Measurements from ENCODE around the gene CBFB.
"Not testable (repeated sequence)": the region's sequence is repeated elsewhere in the genome, so short reads cannot be mapped to it uniquely, and the experiment has no call there.

The CBFB gene

DNA sequence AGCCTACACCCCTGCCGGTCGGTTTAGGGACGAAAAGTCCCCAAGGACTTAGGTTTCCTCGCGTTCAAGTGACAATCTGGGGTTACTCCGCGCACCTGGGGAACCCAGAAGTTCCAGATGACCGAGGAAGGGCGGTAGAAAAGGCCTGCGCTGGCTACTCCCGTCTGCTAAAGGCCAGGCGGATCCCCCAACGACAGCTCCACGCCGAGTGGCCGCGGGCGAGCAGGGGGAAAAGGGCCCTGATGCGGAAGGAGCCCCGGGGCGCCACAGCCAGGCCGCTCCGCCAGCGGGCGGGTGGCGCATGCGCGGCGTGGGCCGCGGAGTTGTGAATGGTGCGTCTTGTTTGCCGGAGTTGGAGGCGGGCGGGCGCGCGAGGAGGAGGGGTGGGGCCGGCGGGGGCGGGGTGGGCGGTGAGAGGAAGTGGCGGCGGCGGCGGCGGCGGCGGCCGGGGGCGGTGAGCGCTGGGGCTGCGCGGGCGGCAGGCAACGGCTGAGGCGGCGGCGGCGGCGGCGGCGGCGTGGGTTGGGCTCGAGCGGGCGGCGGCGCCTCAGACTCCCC lies at the start of gene CBFB:
Gene CBFB (plus strand): TSS at position 454 of the 558 bp plus-strand sequence. CDS start 259 bp downstream, outside the sequence.
- peak; percentile 95 for DNase-seq

DNA sequence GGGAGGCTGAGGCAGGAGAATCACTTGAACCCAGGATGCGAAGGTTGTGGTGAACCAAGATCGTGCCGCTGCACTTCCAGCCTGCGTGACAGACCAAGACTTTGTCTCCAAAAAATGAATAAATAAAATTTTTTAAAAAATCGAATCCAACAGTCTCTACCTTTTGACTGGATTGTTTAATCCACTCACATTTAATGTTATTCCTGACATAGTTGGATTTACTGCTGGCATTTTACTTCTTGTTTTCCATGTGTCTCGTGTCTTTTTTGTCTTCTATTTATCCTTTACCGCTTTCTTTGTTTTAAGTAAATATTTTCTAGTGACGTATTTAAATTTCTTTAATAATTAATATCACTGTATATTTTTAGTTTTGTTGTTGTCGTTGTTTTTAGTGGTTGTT lies 45.9 kb upstream of the CBFB start:
- DNase-seq, result no peak

DNA sequence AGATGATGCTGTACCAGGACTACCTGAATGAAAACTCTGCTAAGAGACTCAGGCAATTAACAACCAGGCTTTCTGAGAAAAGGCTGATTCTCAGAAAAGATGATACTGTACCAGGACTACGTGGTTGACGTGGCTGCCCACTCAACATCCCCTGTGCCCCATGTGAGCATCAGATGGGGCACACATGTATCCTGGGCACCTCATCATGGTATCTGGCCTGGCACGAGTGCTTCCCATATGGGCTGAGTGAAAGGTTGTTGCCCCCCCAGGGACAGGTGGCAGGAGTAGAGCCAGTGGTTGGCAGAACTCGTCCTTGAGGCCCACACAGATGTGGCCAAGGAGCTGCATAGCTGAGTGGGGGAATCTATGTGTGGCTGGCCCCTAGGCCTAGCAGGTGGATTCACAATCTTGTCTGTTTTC lies 44.0 kb upstream of the CBFB start:
- DNase-seq, result peak; percentile 53

DNA sequence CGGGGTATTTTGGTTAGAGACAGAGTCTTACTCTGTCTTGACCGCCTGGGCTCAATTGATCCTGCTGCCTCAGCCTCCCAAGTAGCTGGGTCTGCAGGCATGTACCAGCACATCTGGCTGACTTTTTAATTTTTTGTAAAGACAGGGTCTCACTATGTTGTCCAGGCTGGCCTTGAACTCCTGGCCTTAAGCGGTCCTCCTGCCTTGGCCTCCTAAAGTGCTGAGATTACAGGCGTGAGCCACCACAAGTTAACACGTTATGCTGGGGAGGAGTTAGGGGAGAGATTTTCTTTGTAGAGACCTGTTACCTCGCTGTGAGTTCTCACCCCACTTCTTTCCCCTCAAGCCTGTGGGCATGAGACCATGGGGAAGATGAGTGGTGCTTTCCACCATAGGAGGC lies 42.4 kb upstream of the CBFB start:
- no peak for DNase-seq

DNA sequence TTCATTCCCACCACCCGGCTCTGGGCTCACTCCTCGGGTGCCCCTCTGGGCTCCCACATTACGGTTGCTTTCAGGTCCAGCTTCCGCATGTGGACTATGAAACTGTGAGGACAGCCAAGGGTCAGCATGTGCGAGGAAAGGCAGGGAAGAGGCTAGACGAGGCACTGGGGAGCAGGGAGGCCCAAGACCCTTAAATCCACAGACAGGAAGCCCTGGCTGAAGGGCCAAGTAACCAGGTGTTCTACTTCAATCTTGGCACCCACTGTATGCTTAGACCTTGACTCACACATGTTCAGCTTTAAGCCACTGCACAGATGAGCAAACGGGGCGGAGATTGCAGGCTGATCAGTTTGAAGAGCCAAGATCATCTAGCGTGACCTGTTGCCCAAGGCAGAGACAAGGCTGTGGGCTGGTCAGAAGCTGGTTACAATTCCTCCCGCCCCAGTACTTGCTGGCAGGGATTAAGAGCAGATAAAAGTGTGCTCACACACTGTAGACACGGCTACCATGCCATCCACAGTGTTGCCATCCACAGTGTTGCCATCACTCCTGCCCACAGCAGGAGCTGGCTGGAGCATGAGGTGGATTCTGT lies 40.7 kb upstream of the CBFB start, which contains the start of gene CES4A:
Gene CES4A (plus strand): TSS at position 393 of the 592 bp plus-strand sequence. CDS start 184 bp downstream, at position 577.
- no peak for DNase-seq

DNA sequence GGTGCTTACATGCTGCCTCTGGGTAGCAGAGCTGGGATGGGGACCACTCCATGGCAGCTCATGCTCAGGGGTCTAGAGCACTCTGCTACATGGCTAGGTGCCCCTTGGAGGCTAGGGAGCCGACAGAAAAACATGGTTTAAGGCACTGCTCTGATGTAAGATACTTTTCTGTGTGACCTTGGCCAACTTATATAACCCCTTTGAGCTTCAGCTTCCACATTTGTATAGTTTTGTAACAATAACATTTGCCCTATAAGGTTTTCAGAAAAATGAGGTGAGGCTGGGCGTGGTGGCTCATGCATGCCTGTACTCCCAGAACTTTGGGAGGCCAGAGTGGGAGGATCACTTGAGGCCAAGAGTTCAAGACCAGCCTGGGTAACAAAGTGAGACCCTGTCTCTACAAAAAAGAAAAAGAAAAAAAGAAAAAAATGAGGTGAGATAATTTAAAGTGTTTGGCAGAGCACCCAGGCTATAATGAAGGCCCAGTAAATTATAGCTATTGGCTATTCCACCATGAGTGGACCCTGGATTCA lies 37.3 kb upstream of the CBFB start:
- no peak for DNase-seq

DNA sequence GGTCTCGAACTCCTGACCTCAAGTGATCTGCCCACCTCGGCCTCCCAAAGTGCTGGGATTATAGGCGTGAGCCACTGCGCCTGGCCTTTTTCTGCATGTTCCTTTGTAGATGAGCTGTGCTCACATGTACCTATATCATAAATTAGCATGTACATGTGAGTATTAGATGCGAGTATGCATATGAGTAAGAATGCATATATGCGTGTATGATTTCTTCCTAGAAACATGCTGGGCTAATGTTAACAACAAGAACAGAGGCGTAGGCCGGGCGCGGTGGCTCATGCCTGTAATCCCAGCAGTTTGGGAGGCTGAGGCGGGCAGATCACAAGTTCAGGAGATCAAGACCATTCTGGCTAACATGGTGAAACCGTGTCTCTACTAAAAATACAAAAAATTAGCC lies 35.4 kb upstream of the CBFB start:
- DNase-seq, result not testable (repeated sequence)

DNA sequence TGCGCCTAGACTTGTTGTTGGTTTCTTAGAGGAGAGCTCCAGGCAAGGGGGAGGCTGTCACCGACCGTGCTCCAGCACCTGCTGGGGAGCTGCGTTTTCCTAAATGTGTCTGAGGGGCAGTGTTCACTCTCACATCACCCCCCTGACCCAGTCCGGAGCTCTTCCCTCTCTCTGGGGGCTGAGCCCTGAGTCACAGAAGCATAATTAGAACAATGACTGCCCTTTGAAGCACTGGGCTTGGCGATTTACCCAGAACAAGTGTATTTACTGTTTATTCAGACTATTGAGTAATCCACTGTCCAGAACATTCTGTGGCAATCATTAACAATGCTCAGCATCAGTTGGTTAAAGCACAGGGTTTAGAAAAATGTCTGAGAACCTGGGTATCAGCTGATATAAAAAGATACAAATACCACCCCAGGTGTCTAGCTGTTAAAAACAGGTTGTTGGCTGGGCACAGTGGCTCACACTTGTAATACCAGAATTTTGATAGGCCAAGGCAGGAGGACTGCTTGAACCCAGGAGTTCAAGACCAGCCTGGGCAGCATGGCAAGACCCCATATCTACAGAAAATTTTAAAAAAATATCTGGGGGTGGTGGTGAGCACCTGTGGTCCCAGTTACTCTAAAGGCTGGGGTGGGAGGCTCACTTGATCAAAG lies 32.5 kb upstream of the CBFB start:
- no peak for DNase-seq

DNA sequence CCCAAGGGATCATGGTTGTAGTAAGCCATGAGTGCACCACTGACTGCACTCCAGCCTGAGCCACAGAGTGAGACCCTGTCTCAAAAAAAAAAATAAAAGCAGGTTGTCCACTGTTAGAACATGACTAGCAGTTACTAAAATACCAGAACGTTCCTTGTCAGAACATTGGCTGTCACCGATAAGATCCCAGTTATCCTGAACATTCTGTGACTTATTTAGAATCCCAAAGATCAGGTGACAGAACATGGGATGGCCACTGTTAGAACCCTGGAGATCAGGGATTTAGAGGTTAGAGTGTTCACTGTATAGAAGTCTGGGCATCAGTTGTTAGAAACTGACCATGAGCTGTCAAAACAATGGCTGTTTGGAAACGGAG lies 32.0 kb upstream of the CBFB start:
- DNase-seq, result no peak

DNA sequence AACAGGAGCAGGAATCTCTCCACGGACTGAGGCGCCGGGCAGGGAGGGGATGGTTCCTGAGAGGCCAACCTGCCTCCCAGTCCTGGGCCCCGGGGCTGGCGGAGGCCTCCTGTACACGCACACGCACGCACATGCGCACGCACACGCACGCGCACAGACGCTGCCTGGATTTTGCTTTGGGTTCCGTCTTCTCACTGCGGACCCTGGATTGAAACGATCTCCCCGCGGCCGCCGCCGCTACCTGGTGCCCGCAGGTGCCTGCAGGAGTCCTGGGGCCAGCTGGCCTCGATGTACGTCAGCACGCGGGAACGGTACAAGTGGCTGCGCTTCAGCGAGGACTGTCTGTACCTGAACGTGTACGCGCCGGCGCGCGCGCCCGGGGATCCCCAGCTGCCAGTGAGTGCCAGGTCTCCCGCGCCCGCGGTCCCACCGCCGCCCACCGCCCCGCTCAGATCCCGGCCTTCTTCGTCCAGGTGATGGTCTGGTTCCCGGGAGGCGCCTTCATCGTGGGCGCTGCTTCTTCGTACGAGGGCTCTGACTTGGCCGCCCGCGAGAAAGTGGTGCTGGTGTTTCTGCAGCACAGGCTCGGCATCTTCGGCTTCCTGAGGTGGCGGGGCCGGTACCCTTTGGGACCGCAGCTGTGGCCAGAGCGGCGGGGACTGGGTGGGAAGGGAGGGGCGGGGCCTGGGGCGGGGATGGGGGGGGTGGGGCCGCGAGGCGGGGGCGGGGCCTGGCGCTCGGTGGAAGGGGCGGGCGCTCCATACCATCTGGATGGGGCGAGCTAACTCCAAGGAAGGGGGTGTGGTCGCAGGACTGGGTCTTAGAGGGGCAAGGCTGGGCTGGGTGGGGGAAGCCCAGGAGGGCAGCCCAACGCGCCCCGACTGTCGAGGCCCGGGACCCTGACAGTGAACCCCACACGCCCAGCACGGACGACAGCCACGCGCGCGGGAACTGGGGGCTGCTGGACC lies 28.3 kb upstream of the CBFB start:
- DNase-seq, result peak; percentile 67

DNA sequence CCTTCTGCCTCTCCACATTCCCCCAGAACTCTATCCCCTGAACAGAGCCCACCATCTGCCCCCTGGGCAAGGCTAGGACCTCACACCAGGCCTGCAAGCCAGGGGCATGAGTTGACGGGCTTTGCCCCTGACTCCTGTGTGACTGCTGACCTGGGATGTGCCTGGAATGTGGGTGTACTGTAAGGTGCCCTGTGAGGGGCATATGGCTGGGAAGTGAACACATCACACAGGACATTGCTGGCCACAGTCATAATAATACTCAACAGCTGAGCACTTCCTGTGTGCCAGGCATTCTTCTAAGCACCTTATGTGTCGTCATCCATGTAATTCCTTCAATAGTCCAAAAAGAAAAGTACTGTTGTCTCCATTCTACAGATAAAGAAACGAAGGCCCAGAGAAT lies 27.2 kb upstream of the CBFB start:
- no peak for DNase-seq

DNA sequence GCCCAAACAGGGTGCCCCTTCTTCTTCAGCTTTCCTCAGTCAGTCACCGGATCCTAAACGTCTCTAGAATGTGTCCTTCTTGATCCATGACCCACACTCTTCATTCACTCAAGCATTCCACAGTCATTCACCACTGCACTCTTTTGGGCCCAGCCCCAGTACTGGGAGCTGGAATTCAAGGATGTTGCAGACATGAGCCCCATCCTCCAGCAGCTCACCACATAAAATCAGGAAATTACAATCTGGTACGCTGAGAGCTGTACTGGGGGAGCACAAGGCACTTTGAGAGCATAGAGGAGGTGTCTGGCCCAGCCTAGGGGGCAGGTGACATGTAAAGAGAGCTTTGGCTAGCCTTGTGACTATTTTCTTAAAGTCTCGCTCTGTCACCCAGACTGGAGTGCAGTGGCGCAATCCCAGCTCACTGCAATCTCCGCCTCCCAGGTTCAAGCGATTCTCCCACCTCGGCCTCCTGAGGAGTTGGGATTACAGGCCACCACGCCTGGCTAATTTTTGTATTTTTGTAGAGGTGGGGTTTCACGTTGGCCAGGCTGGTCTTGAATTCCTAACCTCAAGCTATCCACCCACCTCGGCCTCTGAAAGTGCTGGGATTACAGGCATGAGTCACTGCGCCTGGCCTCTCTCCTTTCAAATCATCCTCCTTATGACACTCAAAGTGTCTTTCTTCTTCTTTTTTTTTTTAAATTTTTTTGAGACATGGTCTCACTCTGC lies 21.9 kb upstream of the CBFB start:
- no peak for DNase-seq

DNA sequence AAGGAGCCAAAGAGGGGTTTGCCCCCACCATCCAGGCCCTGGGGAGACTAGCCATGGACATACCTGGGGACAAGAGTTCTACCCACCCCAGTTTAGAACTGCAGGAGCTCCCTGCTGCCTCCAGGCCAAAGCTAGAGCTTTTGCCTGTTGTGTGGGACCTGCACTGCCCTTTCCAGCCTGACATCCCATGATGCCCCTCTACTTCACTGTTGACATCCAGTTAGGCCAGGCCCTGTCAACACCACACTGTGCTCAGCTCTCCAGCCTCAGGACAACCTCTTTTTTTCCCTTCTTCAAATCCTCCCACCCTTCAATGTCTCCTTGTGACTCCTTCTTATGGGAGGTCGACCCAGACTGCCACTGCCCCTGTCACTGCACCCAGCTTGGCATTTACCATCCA lies 19.8 kb upstream of the CBFB start:
- DNase-seq, result no peak

DNA sequence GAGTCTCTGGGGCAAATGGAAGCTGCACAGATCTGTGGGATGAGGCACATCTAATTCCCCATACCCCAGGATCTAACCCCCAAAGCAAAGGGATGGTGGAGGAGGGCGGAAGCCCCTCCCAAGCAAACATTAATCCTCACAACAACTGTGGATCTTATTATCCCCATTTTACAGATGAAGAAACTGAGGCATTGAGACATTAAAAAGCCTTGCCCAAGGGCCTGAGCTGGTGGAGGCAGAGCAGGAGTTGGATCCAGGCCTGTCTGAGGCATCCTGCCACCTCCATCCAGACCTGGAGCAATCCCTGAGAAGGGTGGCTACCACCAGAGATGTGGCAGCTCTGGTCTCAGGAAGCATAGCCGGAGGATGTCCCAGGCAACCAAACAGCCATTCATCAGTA lies 17.7 kb upstream of the CBFB start:
- no peak for DNase-seq

DNA sequence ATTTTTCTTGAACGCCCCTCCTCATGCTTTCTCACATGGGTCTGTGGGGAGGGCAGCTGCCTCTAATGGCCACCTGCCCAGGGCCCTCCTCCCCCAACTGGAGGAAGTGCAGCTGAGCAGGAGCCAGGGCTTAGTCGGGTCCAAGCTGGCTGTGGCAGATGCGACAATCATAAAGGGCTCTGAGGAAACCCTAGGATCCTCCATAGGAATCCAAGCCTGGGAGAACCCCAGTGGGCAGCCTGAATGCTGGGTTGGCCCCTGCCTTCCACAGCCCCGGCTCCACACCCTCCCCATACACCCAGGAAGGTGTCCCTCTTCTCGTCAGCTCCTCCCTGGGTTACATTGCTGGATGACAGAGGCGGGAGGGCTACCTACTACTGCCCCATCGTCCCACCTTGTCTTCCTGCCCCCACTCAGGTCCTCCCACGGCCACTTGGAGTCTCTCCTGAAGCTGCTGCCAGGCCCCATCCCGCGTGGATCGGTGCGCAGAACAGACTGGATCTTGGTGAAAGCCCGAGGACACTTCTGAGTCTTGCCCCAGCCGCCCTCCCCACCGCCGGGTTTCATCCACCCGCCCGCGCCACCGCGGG lies 15.6 kb upstream of the CBFB start:
- no peak for DNase-seq

DNA sequence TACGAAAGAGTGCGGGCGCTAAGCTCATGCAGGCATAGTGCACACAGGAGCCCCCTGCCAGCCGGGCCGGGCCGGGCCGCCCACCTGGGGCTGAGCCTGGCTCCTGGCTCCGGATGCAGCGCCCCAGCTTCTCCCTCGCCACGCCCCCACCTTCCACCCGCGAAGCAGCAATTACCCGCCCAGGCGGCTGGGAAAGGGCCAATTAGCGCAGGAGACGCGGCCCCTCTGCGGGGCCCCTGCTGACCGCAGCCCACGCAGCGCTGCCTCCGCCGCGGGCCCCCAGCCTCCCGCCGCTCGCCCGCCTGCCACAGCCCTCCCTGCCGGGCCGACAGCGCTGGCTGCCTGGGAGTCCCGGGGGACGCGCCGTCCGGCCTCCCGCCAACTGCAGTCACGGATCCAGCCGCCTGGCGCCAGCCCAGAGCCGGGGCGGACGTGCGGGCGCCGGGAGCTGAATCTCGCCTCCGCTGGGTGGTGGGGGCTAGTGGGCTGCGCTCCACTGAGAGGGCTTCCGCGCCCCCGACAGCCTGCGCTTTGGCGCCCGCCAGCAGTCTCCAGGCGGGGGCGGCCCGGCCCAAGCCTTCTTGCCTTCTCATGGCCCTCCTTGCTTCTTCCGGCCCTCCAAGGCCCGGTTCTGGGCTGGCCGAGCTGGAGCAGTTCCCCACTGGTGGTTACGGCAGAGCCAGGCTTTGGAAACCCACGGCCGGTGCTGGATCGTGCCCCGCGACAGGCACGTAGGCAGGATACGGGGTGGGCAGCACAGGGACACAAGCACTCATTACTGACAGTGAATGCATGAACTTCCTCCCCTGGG lies 14.9 kb upstream of the CBFB start:
- DNase-seq, result peak; percentile 47

DNA sequence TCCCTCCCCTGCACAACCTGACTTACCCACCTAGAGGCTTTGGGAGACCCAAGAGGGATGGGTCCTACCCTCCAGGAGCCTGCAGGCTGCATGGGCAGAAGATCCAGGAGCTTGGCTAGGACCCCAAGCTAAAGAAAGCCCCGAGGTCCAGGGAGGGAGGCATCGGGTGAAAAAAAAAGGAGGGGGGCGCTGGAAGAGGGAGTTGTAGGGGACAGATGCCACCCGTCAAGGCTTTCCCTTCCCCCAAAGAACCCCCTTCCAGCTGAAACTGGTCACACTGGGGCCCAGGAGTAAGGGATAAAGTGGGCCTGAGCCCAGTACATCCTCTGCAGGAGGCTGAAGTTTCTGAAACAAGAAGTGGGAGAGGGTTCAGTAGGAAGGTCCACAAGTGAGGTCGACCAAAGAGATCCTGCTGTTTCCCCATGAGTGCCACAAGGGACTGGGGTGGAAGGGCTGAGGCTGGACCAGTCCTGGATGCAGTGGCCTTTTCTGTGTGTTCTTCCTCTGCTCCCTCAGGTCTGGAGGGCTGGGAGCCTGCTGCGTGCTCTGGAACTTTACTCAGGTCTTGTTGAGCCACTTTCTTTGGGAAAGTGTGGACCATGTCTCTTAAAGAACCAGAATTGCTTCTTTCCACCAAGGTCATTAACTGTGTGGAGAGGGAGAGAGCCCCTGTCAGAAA lies 14.2 kb upstream of the CBFB start:
- no peak for DNase-seq

DNA sequence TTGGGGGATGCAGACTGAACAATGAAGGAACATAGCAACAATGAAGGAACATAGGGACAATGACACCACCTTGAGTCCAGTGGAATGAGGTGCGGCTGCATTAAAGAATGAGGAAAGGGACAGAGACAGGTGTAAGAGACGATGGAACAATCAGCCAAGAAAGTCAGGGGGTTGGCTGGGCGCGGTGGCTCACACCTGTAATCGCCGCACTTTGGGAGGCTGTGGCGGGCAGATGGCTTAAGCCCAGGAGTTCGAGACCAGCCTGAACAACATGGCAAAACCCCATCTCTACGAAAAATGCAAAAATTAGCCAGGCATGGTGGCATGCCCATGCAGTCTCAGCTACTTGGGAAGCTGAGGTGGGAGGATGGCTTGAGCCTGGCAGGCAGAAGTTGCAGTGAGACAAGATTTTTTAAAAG lies 13.6 kb upstream of the CBFB start:
- no peak for DNase-seq

DNA sequence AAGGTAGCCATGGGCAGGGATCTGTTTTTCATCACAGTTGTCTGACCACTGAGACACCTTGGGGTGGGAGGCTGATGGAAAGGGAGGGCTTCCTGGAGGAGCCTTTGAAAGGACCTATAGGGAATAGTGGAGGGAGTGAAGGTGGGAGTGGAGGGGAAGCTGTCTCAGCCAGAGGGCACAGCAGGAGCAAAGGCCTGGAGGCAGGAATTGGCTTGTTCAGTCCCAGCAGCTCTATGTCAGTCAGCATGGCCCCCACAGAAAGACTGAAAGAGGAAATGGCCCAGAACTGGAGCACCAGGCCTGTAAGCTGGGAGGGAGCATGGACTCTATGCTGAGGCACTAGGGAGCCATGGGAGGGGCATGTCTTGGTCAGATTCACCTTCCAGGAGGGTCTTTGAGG lies 12.8 kb upstream of the CBFB start:
- DNase-seq, result no peak

DNA sequence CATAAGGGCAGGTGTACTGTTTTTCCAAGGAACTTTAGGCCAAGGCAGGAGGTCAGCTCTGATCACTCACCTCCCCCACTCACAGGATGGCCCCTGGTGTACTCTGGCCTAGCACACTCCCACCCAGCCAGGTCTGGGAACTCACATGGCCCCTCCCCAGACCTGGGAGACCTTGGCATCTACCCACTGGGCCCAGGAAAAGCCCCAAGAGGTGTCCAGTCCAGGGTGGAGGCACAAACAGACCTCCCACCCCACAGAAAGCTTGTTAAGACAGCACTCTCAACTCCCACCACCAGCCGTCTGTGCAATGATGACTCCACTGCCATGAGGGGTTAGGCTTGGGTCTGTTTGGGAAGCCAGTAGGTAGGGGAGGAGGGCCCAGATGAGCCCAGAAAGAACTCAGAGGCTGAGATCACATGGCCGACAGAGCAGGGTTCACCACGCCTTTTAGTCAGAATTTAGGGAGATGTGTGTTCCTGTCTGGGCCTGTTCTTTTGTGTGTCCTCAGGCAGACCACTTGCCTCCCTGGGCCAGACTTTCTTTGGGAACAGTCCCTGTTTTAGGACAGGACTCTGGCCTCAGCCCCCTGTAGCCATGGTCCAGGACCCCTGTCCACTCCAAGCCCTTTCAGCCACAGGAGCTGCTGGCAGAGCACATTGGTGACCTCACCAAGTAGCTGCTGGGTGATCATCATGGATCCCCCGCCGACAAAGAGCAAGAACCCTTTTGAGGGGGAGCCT lies 12.1 kb upstream of the CBFB start:
- DNase-seq, result no peak

All from CD4-positive, alpha-beta T cell treated with Interleukin-15 for 1 hour (primary cell).